GM23248 (cell line): ENCODE data around the gene FAM13B. TPM values are rescaled to one million over a fixed set of nuclear protein-coding genes. Genes with fewer than 3 reads are reported as not detected.
"Not testable (repeated sequence)": the region's sequence is repeated elsewhere in the genome, so short reads cannot be mapped to it uniquely, and the experiment has no call there.

Experiments used
- DNase-seq: peaks from one replicate; pipeline ENCODE4 v3.0.0-alpha.2; 2015
- H2AFZ ChIP-seq: fragments of 200-600 bp; sonication (generic); 2 replicates; pipeline ENCODE4 v1.6.1; 2016; ENCODE audit warnings: antibody characterized with exemption
- H3F3A ChIP-seq: fragments of 200-600 bp; sonication (generic); 2 replicates; pipeline ENCODE4 v1.6.1; 2016; ENCODE audit warnings: mild to moderate bottlenecking, antibody characterized with exemption, mixed run types; ENCODE audit not compliant: insufficient read depth
- H3K27ac ChIP-seq: fragments of 200-600 bp; sonication (generic); 2 replicates; pipeline ENCODE4 v1.5.1; 2016; ENCODE audit warnings: mild to moderate bottlenecking
- H3K27me3 ChIP-seq: fragments of 200-600 bp; sonication (generic); replicated peaks from 2 replicates; pipeline ENCODE4 v1.6.1; 2016; ENCODE audit warnings: mild to moderate bottlenecking; ENCODE audit not compliant: insufficient read depth
- H3K36me3 ChIP-seq: fragments of 200-600 bp; sonication (generic); 2 replicates; pipeline ENCODE4 v1.6.1; 2016; ENCODE audit warnings: low read depth, mild to moderate bottlenecking
- H3K4me1 ChIP-seq: fragments of 200-600 bp; sonication (generic); 2 replicates; pipeline ENCODE4 v1.6.1; 2016; ENCODE audit warnings: mild to moderate bottlenecking; ENCODE audit not compliant: insufficient read depth
- H3K4me2 ChIP-seq: fragments of 200-600 bp; sonication (generic); one replicate; pipeline ENCODE4 v1.6.1; 2016; ENCODE audit warnings: mild to moderate bottlenecking; ENCODE audit not compliant: unreplicated experiment
- H3K4me3 ChIP-seq: fragments of 200-600 bp; sonication (generic); 2 replicates; pipeline ENCODE4 v1.5.1; 2016; ENCODE audit warnings: mild to moderate bottlenecking
- H3K79me2 ChIP-seq: fragments of 200-600 bp; sonication (generic); 2 replicates; pipeline ENCODE4 v1.6.1; 2016; ENCODE audit warnings: mild to moderate bottlenecking; ENCODE audit not compliant: insufficient read depth
- H3K9ac ChIP-seq: fragments of 200-600 bp; sonication (generic); 2 replicates; pipeline ENCODE4 v1.6.1; 2016; ENCODE audit warnings: mild to moderate bottlenecking
- H3K9me2 ChIP-seq: fragments of 200-600 bp; sonication (generic); 2 replicates; pipeline ENCODE4 v1.6.1; 2016; ENCODE audit warnings: mixed run types, mild to moderate bottlenecking, moderate library complexity; ENCODE audit not compliant: insufficient read depth
- H3K9me3 ChIP-seq: fragments of 200-600 bp; sonication (generic); one replicate; pipeline ENCODE4 v1.6.1; 2017; ENCODE audit warnings: low read depth
- H4K20me1 ChIP-seq: fragments of 200-600 bp; sonication (generic); 2 replicates; pipeline ENCODE4 v1.6.0; 2016; ENCODE audit not compliant: insufficient read depth
- EZH2 ChIP-seq: fragments of 200-600 bp; sonication (generic); IDR thresholded peaks from 2 replicates; pipeline ENCODE4 v1.6.1; 2018; ENCODE audit warnings: antibody characterized with exemption, mild to moderate bottlenecking; ENCODE audit not compliant: insufficient read depth, poor library complexity, severe bottlenecking
- EZH2phosphoT487 ChIP-seq: fragments of 200-600 bp; sonication (generic); IDR thresholded peaks from 2 replicates; pipeline ENCODE4 v1.6.1; 2018; ENCODE audit warnings: antibody characterized with exemption, moderate library complexity, mild to moderate bottlenecking, low read depth; ENCODE audit not compliant: insufficient read depth
- WGBS, 2 experiments: methylation state at CpG; one replicate each; pipeline ENCODE4 v1.1.6; 2015 to 2017; ENCODE audit warnings: low lambda C conversion rate in 2 of 2, low coverage in 1 of 2; ENCODE audit errors: missing lambda C conversion rate in 2 of 2; 5-methylcytosine and 5-hydroxymethylcytosine counted together
- in situ Hi-C: fragments of 300-500 bp; cut with MboI; formaldehyde crosslinking; loops from 2 replicates; pipeline ENCODE4 v1.15.0; 2020
- polyA plus RNA-seq: library from polyadenylated mRNA; unstranded; fragments of >200 nt; fragmentation: Nextera tagmentation; extraction: Ambion mirVana; gene quantifications from 2 replicates; pipeline ENCODE4 v1.2.1, GENCODE V29; 2016
- total RNA-seq: library from RNA; depleted of rRNA; stranded (reverse); fragments of >200 nt; shearing (Covaris generic); gene quantifications from 2 replicates; pipeline ENCODE4 v1.2.3, GENCODE V29; 2014

Gene FAM13B
- total and polyA plus RNA-seq, 2 experiments from 2014 or later = 15.6 to 19.0 TPM

DNA sequence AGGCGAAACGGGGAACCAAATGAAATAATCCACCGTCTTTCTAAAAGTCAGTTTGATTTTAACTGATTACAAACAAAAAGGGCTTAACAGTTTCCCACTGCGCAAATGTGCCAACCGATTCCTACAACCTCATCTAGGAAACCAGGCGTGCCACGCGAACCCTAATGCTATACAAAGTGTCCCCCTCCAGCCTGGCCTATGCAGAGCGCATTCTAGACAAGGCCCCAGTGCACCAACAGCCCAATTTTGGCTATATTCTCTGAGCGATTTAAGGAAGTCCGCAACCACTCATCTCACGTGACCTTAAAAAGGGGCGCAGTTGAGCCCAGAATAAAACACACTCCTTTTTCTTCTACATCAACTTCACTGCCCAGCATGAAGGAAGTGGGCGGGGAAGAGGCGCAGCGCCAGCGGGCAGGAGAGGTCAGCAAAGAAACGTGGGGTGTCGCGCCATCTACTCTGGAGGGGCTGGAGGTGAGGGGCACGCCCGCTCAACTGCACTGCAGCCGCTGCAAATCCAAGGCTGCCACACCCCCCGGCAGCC, 779 bp downstream of the FAM13B start:
- H3K4me1 ChIP-seq = peaks cover 27% of the 10 kb centered on the region
- H3K9me3 ChIP-seq = no peaks in the 10 kb centered on the region
- no peak for TF ChIP-seq EZH2phosphoT487
- H3K9me2 ChIP-seq = no peaks in the 10 kb centered on the region
- H3K36me3 ChIP-seq = no peaks in the 10 kb centered on the region
- peaks cover 21% of the 10 kb centered on the region for H3F3A ChIP-seq
- peak overlapping the region; percentile 94 for H3K9ac ChIP-seq
- in situ Hi-C loops = loop anchor here (25.0 kb wide), 1 partner anchor 395 kb away; no protein-coding TSS in a partner anchor
- H4K20me1 ChIP-seq = peaks cover 20% of the 10 kb centered on the region; the same call in 1 of the 2 replicates
- WGBS, 2 experiments = 1% methylated on average over 24 of the region's 24 CpGs
- DNase-seq = peak; percentile 69
- H3K27me3 ChIP-seq = no peaks in the 10 kb centered on the region
- peak overlapping the region; percentile 83 for H2AFZ ChIP-seq
- H3K4me2 ChIP-seq = peak overlapping the region; percentile 90
- H3K79me2 ChIP-seq = peaks cover 53% of the 10 kb centered on the region
- H3K27ac ChIP-seq = peak overlapping the region; percentile 95
- H3K4me3 ChIP-seq = peak overlapping the region; percentile 95

DNA sequence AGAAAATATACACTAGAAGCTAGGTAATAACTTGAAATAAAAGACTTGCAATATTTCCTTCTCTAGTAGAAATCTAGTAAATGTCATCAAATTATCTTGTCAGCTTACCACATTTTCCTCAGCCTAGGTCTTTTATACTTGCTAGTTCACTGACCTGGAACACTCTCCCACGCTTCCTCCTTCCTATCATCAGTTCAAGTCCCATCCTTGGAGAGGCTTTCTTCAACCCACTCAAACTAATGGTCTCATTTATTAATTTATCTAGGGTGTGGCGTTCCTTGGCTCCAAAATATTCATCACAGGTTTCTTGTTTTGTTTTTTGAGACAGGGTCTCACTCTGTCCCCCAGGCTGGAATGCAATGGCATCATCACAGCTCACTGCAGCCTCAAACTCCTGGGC, 2.9 kb downstream of the FAM13B start:
- peaks cover 20% of the 10 kb centered on the region; the same call in 1 of the 2 replicates for H4K20me1 ChIP-seq
- TF ChIP-seq EZH2phosphoT487 (no peak), EZH2 (no peak)
- no peak overlapping the region for H3K9ac ChIP-seq
- H3K27ac ChIP-seq = no peak overlapping the region
- H3K79me2 ChIP-seq = peaks cover 74% of the 10 kb centered on the region
- H3K27me3 ChIP-seq = no peaks in the 10 kb centered on the region
- H3K4me3 ChIP-seq = no peak overlapping the region
- H3K4me2 ChIP-seq = no peak overlapping the region
- no peak for DNase-seq
- peaks cover 21% of the 10 kb centered on the region for H3F3A ChIP-seq
- peaks cover 27% of the 10 kb centered on the region for H3K4me1 ChIP-seq
- H2AFZ ChIP-seq = no peak overlapping the region
- 97 to 100% methylated on average over 2 of the region's 2 CpGs for WGBS, 2 experiments
- no peaks in the 10 kb centered on the region for H3K9me3 ChIP-seq
- in situ Hi-C loops = loop anchor here (25.0 kb wide), 1 partner anchor 393 kb away; no protein-coding TSS in a partner anchor
- H3K36me3 ChIP-seq = no peaks in the 10 kb centered on the region
- no peaks in the 10 kb centered on the region for H3K9me2 ChIP-seq

DNA sequence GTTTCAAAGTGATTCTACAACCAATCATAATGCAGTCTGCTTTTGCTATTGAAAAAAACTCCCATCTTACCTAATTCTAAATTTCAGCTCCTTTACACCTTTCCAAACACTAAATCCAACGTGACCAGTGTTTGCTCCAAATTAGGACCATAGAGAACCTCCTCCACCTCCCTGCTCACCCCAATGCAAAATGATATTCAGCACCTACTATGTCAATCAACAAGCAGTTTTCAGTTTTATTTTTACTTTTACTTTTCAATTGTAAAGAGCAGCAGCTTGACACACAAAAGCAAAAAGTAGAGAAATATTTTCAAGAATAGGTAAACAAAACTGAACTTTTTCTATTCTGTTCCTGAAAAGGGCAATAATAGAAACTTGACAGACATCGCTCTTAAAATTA, 3.4 kb downstream of the FAM13B start:
- Histone ChIP-seq H3K27ac (no peak overlapping the region), H3K9me2 (no peaks in the 10 kb centered on the region), H3K9me3 (no peaks in the 10 kb centered on the region), H3K4me2 (peak overlapping the region; percentile 20), H2AFZ (no peak overlapping the region), H3K79me2 (peaks cover 79% of the 10 kb centered on the region), H3K4me3 (no peak overlapping the region), H3K4me1 (peaks cover 26% of the 10 kb centered on the region), H3F3A (peaks cover 19% of the 10 kb centered on the region), H3K9ac (no peak overlapping the region), H3K36me3 (no peaks in the 10 kb centered on the region), H4K20me1 (peaks cover 24% of the 10 kb centered on the region; the same call in 1 of the 2 replicates), H3K27me3 (no peaks in the 10 kb centered on the region)
- no peak for TF ChIP-seq EZH2
- TF ChIP-seq EZH2phosphoT487 = no peak
- WGBS, 2 experiments = 68 to 86% methylated on average over 2 of the region's 2 CpGs
- no peak for DNase-seq
- in situ Hi-C loops = loop anchor here (25.0 kb wide), 1 partner anchor 392 kb away; no protein-coding TSS in a partner anchor

DNA sequence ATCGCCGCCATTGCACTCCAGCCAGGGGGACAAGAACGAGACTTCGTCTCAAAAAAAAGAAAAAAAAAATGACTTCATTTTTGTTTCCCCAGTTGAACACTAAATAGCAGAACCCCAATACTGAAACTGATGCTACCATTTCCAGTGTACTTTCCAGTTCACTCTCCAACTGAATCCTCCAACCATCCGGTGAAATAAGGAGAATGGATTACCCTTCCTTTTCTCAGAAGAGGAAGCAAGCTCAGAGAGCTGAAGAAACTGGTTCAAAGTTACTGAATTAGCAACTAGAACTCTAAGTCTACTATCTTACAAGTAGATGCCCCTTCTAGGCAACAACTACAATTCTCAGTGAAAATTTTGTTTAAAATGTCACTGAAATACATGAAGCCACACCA, 3.9 kb downstream of the FAM13B start:
- H3K9me3 ChIP-seq = no peaks in the 10 kb centered on the region
- H3F3A ChIP-seq = peaks cover 19% of the 10 kb centered on the region
- H3K9ac ChIP-seq = no peak overlapping the region
- no peak for DNase-seq
- peaks cover 84% of the 10 kb centered on the region for H3K79me2 ChIP-seq
- in situ Hi-C loops = loop anchor here (25.0 kb wide), 1 partner anchor 392 kb away; no protein-coding TSS in a partner anchor
- no peak overlapping the region for H3K27ac ChIP-seq
- 97 to 98% methylated on average over 5 of the region's 5 CpGs for WGBS, 2 experiments
- peak overlapping the region; percentile 20 for H3K4me2 ChIP-seq
- H3K36me3 ChIP-seq = no peaks in the 10 kb centered on the region
- H3K9me2 ChIP-seq = no peaks in the 10 kb centered on the region
- no peak overlapping the region for H3K4me3 ChIP-seq
- no peak overlapping the region for H2AFZ ChIP-seq
- no peaks in the 10 kb centered on the region for H3K27me3 ChIP-seq
- peaks cover 26% of the 10 kb centered on the region for H3K4me1 ChIP-seq
- H4K20me1 ChIP-seq = peaks cover 29% of the 10 kb centered on the region
- no peak for TF ChIP-seq EZH2
- no peak for TF ChIP-seq EZH2phosphoT487

DNA sequence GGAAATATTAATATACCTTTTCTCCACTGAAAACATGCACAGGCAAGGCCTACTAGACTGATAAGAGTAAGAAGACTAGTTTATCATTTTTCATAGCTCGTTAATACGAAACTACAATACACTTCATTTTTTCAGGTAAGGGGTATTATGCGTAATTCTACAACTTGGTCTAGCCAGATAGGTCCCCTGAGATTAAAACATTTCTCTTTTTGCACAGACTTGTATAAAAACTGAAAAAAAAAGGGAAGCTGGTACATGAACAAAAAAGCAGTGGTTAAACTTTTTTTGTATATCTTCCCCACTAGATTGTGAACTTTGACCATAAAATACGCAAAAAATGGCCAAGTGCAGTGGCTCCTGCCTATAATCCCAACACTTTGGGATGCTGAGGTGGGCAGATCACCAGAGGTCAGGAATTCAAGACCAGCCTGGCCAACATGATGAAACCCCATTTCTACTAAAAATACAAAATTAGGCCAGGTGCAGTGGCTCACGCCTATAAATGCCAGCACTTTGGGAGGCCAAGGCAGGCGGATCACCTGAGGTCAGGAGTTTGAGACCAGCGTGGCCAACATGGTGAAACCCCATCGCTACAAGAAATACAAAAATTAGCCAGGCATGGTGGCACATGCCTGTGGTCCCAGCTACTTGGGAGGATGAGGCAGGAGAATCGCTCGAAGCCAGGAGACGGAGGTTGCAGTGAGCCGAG, 4.5 kb downstream of the FAM13B start:
- Histone ChIP-seq H3K4me1 (peaks cover 24% of the 10 kb centered on the region), H4K20me1 (peaks cover 35% of the 10 kb centered on the region), H3F3A (peaks cover 19% of the 10 kb centered on the region), H3K79me2 (peaks cover 90% of the 10 kb centered on the region)
- in situ Hi-C loops = loop anchor here (25.0 kb wide), 1 partner anchor 391 kb away; no protein-coding TSS in a partner anchor
- H3K27ac ChIP-seq, H2AFZ ChIP-seq, H3K36me3 ChIP-seq, H3K27me3 ChIP-seq, H3K4me2 ChIP-seq, H3K4me3 ChIP-seq, H3K9ac ChIP-seq, H3K9me3 ChIP-seq, H3K9me2 ChIP-seq, DNase-seq: not testable (repeated sequence)
- WGBS, 2 experiments = 96 to 97% methylated on average over 12 of the region's 12 CpGs

DNA sequence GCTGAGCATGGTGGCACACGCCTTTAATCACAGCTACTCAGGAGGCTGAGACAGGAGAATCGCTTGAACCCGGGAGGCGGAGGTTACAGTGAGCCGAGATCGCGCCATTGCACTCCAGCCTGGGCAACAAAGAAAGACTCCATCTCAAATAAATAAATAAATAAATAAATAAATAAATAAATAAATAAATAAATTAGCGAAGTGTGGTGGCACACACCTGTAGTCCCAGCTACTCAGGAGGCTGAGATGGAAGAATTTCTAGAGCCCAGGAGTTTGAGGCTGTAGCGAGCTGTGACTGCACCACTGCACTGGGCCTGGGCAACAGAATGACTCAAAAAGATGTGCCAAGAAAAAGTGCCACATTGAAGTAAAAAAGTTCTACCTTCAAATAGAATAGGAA, 6.1 kb downstream of the FAM13B start:
- H3K9me2 ChIP-seq, H3K9me3 ChIP-seq, H3K9ac ChIP-seq, DNase-seq, H3K4me2 ChIP-seq, H3K27ac ChIP-seq, H3K27me3 ChIP-seq, H3K4me3 ChIP-seq, H2AFZ ChIP-seq, H3K36me3 ChIP-seq: not testable (repeated sequence)
- Histone ChIP-seq H4K20me1 (peaks cover 46% of the 10 kb centered on the region), H3F3A (peaks cover 14% of the 10 kb centered on the region), H3K4me1 (peaks cover 23% of the 10 kb centered on the region), H3K79me2 (peaks cover 100% of the 10 kb centered on the region)
- in situ Hi-C loops = loop anchor here (25.0 kb wide), 1 partner anchor 389 kb away; no protein-coding TSS in a partner anchor
- WGBS, 2 experiments = 96 to 100% methylated on average over 9 of the region's 9 CpGs
